Measurements from ENCODE around the gene MAN1A1. TPM values are rescaled to one million over a fixed set of nuclear protein-coding genes. Genes with fewer than 3 reads are reported as not detected.
A peak's percentile ranks its signal among the peaks of the same experiment; 100 is the strongest.

The MAN1A1 gene
- total RNA-seq, 2 donors from 2014 or later, result 98.6 to 115 TPM

- Histone ChIP-seq H3K27me3 (replicated peaks; ENCODE audit: insufficient read depth) (no peaks in the 10 kb centered on the region), H3K4me3 (no peak overlapping the region), H3K9me3 (no peaks in the 10 kb centered on the region), H3K36me3 (no peaks in the 10 kb centered on the region), H3K4me1 (ENCODE audit: control insufficient read depth in 1 of 2, low read depth in 2 of 2) (peaks cover 7 to 13% of the 10 kb centered on the region in 2 donors), H3K27ac (no peak overlapping the region)
- no peak for TF ChIP-seq CTCF (IDR thresholded peaks at IDR 0.05)
- ATAC-seq (ENCODE audit: insufficient number of reproducible peaks, low FRiP score, low read depth) (peak; percentile 39), DNase-seq (ENCODE audit: low spot score) (no peak)
These were observed 68.9 kb downstream of the MAN1A1 start for GRCh38 chr6:119280668-119281067.

DNA sequence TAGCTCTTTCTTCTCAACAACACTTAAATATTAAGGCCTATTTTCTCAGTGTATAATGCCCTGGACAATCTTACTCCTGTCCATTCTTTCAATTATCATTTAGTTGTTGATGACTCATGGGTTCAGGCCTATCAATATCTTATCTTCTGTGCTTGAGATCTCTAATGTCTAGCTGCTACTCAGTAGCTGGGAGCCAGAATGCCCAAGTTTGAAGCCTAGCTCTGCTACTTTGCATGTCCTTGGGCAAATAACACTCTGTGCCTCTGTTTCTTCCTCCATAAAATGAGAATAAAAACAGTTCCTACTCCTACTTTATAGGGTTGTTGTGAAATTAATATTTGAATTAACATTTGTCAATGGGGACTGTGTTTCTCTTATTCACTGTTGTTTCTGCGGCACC is 69.5 kb downstream of the MAN1A1 start:
- DNase-seq (ENCODE audit: low spot score) (no peak), ATAC-seq (ENCODE audit: insufficient number of reproducible peaks, low FRiP score, low read depth) (no peak)
- no peak for TF ChIP-seq CTCF (IDR thresholded peaks at IDR 0.05)
- H3K9me3 ChIP-seq, result no peaks in the 10 kb centered on the region
- H3K27me3 ChIP-seq (replicated peaks; ENCODE audit: insufficient read depth), result no peaks in the 10 kb centered on the region
- no peaks in the 10 kb centered on the region for H3K36me3 ChIP-seq
- peaks cover 7 to 13% of the 10 kb centered on the region in 2 donors for H3K4me1 ChIP-seq (ENCODE audit: control insufficient read depth in 1 of 2, low read depth in 2 of 2)
- H3K27ac ChIP-seq, result no peak overlapping the region
- no peak overlapping the region for H3K4me3 ChIP-seq

- no peak for ATAC-seq (ENCODE audit: insufficient number of reproducible peaks, low FRiP score, low read depth)
- DNase-seq (ENCODE audit: low spot score), result no peak
These were observed 70.9 kb downstream of the MAN1A1 start for GRCh38 chr6:119278625-119279024.

DNA sequence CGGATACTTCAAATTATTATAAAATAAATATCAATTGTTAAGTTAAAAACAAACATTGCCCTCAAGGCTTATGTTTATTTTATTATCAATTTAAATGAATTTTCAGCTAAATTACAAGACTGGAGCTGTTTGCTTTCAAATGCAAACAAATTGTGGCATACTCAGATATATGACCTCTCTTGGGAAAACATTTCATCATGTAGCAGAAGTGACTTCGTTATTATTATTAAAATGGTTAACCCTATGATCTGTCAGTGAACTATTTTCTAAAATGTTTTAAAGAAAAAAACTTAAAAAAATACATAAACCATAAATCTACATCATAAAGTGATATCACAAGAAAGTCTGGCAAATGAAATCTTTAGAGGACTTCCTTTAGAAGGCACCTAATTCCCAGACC is 72.5 kb downstream of the MAN1A1 start:
- no peaks in the 10 kb centered on the region for H3K9me3 ChIP-seq
- ATAC-seq (ENCODE audit: insufficient number of reproducible peaks, low FRiP score, low read depth), result no peak
- H3K27me3 ChIP-seq (replicated peaks; ENCODE audit: insufficient read depth), result no peaks in the 10 kb centered on the region
- peaks cover 3 to 6% of the 10 kb centered on the region in 2 donors for H3K4me1 ChIP-seq (ENCODE audit: control insufficient read depth in 1 of 2, low read depth in 2 of 2)
- no peaks in the 10 kb centered on the region for H3K36me3 ChIP-seq
- no peak for DNase-seq (ENCODE audit: low spot score)
- no peak overlapping the region for H3K27ac ChIP-seq
- no peak for TF ChIP-seq CTCF (IDR thresholded peaks at IDR 0.05)
- H3K4me3 ChIP-seq, result no peak overlapping the region

More at GRCh38 chr6:119278625-119279024, 70.9 kb downstream of the MAN1A1 start:
- Histone ChIP-seq H3K36me3 (no peaks in the 10 kb centered on the region), H3K4me1 (ENCODE audit: control insufficient read depth in 1 of 2, low read depth in 2 of 2) (peaks cover 7 to 13% of the 10 kb centered on the region in 2 donors), H3K27me3 (replicated peaks; ENCODE audit: insufficient read depth) (no peaks in the 10 kb centered on the region), H3K9me3 (no peaks in the 10 kb centered on the region), H3K27ac (no peak overlapping the region), H3K4me3 (no peak overlapping the region)
- TF ChIP-seq CTCF (IDR thresholded peaks at IDR 0.05), result no peak

DNA sequence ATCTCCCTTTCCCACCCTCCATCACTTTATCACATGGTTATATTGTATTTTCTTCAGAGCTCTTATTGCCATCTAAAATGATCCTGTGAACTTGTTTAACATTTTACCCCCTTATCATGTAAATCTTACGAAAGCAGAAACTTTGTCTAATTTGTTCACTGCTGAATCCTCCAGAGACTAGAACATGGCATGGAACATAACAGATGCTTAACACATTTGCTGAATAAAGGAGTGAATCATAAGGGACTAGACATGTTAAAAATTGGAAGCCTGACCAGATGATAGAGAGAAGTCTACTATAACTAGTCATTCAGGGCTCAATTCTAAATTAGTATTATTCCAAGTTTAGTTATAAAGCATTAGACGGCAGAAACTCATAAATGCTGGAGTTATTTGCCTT is 73.3 kb downstream of the MAN1A1 start:
- Histone ChIP-seq H3K27ac (no peak overlapping the region), H3K9me3 (no peaks in the 10 kb centered on the region), H3K4me1 (ENCODE audit: control insufficient read depth in 1 of 2, low read depth in 2 of 2) (peaks cover 3% of the 10 kb centered on the region in 2 donors), H3K27me3 (replicated peaks; ENCODE audit: insufficient read depth) (no peaks in the 10 kb centered on the region), H3K36me3 (no peaks in the 10 kb centered on the region), H3K4me3 (no peak overlapping the region)
- DNase-seq (ENCODE audit: low spot score), result no peak
- no peak for ATAC-seq (ENCODE audit: insufficient number of reproducible peaks, low FRiP score, low read depth)
- TF ChIP-seq CTCF (IDR thresholded peaks at IDR 0.05), result no peak
